ENCODE measurements around the gene NCOR1. TPM values are rescaled to one million over a fixed set of nuclear protein-coding genes. Genes with fewer than 3 reads are reported as not detected.

Gene NCOR1
- total and polyA plus RNA-seq, 2 of the 13 experiments (the other 11 are each of a cell fraction or from before 2014, with no cell fraction given) = 57.0 to 71.7 TPM

- TF ChIP-seq HMGXB4 (CRISPR knock-in tag; IDR thresholded peaks at IDR 0.05; ENCODE audit: borderline replicate concordance in 1 of 2, low read depth in 1 of 2) (peak; percentile 93 to 98), BORCS8-MEF2B (CRISPR knock-in tag; IDR thresholded peaks at IDR 0.05) (peak; percentile 96; the same call in 1 of the 2 replicates), SNAI1 (CRISPR knock-in tag; IDR thresholded peaks at IDR 0.05; ENCODE audit: borderline replicate concordance) (no peak), RAD21 (CRISPR knock-in tag; IDR thresholded peaks at IDR 0.05) (peak; percentile 47), SSRP1 (CRISPR knock-in tag; IDR thresholded peaks at IDR 0.05) (peak; percentile 80; the same call in 1 of the 2 replicates), ZBTB25 (CRISPR knock-in tag; IDR thresholded peaks at IDR 0.05) (peak; percentile 97), ZNF589 (CRISPR knock-in tag; conservative IDR thresholded peaks at IDR 0.05) (peak; percentile 99), HDAC6 (IDR thresholded peaks at IDR 0.05; ENCODE audit: low read depth, low read length) (no peak), ZNF562 (CRISPR knock-in tag; IDR thresholded peaks at IDR 0.05; ENCODE audit: borderline replicate concordance) (0 out of 2 replicates have a peak, but pooled peaks have one; percentile 47), ZNF382 (CRISPR knock-in tag; IDR thresholded peaks at IDR 0.05; ENCODE audit: borderline replicate concordance) (no peak), ZSCAN5A (CRISPR knock-in tag; IDR thresholded peaks at IDR 0.05; ENCODE audit: borderline replicate concordance) (no peak), FUBP1 (CRISPR knock-in tag; IDR thresholded peaks at IDR 0.05; ENCODE audit: borderline replicate concordance) (peak; percentile 63; the same call in 1 of the 2 replicates), ZSCAN22 (CRISPR knock-in tag; IDR thresholded peaks at IDR 0.05) (no peak), ZNF776 (CRISPR knock-in tag; IDR thresholded peaks at IDR 0.05) (peak; percentile 93), NR3C1 (CRISPR knock-in tag; IDR thresholded peaks at IDR 0.05) (no peak), ZNF792 (CRISPR knock-in tag; IDR thresholded peaks at IDR 0.05) (peak; percentile 93), ZNF329 (CRISPR knock-in tag; IDR thresholded peaks at IDR 0.05; ENCODE audit: low read depth) (peak; percentile 83; the same call in 1 of the 2 replicates)
- TF ChIP-seq, protein P1, sequence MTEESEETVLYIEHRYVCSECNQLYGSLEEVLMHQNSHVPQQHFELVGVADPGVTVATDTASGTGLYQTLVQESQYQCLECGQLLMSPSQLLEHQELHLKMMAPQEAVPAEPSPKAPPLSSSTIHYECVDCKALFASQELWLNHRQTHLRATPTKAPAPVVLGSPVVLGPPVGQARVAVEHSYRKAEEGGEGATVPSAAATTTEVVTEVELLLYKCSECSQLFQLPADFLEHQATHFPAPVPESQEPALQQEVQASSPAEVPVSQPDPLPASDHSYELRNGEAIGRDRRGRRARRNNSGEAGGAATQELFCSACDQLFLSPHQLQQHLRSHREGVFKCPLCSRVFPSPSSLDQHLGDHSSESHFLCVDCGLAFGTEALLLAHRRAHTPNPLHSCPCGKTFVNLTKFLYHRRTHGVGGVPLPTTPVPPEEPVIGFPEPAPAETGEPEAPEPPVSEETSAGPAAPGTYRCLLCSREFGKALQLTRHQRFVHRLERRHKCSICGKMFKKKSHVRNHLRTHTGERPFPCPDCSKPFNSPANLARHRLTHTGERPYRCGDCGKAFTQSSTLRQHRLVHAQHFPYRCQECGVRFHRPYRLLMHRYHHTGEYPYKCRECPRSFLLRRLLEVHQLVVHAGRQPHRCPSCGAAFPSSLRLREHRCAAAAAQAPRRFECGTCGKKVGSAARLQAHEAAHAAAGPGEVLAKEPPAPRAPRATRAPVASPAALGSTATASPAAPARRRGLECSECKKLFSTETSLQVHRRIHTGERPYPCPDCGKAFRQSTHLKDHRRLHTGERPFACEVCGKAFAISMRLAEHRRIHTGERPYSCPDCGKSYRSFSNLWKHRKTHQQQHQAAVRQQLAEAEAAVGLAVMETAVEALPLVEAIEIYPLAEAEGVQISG (CRISPR knock-in tag; IDR thresholded peaks at IDR 0.05) = peak; percentile 90
- TF ChIP-seq, protein P2, sequence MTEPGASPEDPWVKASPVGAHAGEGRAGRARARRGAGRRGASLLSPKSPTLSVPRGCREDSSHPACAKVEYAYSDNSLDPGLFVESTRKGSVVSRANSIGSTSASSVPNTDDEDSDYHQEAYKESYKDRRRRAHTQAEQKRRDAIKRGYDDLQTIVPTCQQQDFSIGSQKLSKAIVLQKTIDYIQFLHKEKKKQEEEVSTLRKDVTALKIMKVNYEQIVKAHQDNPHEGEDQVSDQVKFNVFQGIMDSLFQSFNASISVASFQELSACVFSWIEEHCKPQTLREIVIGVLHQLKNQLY (CRISPR knock-in tag; IDR thresholded peaks at IDR 0.05) = peak; percentile 84
Measured at GRCh38 chr17:15999141-15999973, 216.0 kb downstream of the NCOR1 start, which contains the start of the genes TTC19 and ZSWIM7 (continued).
